HepG2 (cell line): Measurements from ENCODE around the gene ARHGAP12. TPM values are rescaled to one million over a fixed set of nuclear protein-coding genes. Genes with fewer than 3 reads are reported as not detected.

Source experiments
- ATAC-seq: fragments of 200-7000 bp; cut with Tn5 transposase; 3 replicates; pipeline ENCODE4 v1.9.1; 2020; ENCODE audit warnings: mild to moderate bottlenecking, moderate library complexity
- BruUV-seq: library from RNA; stranded (reverse); fragments of 400-500 nt; replicated peaks from 2 replicates; lab custom pipeline; 2021; lab: Mats Ljungman, UMichigan
- CTCF ChIA-PET: fragments of 300-600 bp; formaldehyde crosslinking; extraction: SDS; loops from one replicate; lab custom pipeline; 2021; ENCODE audit warnings: low total read pairs, inconsistent platforms, low intra/inter-chr PET ratio; lab: Yijun Ruan, JAX
- POLR2A ChIA-PET: fragments of 350-600 bp; sonication (Branson Sonifier 250); formaldehyde crosslinking; loops from one replicate; lab custom pipeline; 2020; ENCODE audit warnings: antibody characterized with exemption, inconsistent platforms; lab: Yijun Ruan, JAX
- DNase-seq: peaks from one replicate; pipeline ENCODE4 v3.0.0-alpha.2; 2015; ENCODE audit warnings: low spot score
- FAIRE-seq: peaks from 3 replicates; lab custom pipeline; 2011; peaks lifted over from hg19 to GRCh38; lab: Jason Lieb, UNC
- H2AFZ ChIP-seq: one replicate; pipeline ENCODE4 v1.6.1; 2011; ENCODE audit warnings: low read length, inconsistent platforms
- H3K27ac ChIP-seq: fragments of 300-600 bp; 3 replicates; pipeline ENCODE4 v1.8.0; 2011; ENCODE audit warnings: mixed run types, mild to moderate bottlenecking, mixed read lengths, low read length, inconsistent platforms; ENCODE audit not compliant: insufficient read depth; ENCODE audit errors: extremely low read length
- H3K27me3 ChIP-seq, 2 experiments: fragments of 200-600 bp in 1 of 2; 2 replicates in 1 of 2; 3 replicates in 1 of 2; pipeline versions ENCODE4 v1.6.0 to v1.8.0; 2011; ENCODE audit warnings: low read length in 2 of 2, mild to moderate bottlenecking in 2 of 2, moderate library complexity in 2 of 2, inconsistent platforms in 1 of 2; ENCODE audit not compliant: insufficient read depth in 2 of 2, control insufficient read depth in 1 of 2
- H3K36me3 ChIP-seq, 2 experiments: fragments of 200-600 bp in 1 of 2; replicated peaks in 1 of 2; 2 replicates in 1 of 2; 3 replicates in 1 of 2; pipeline versions ENCODE4 v1.5.1 to v1.8.0; 2011; ENCODE audit warnings: low read length in 2 of 2, inconsistent platforms in 1 of 2; ENCODE audit not compliant: insufficient read depth in 2 of 2, control insufficient read depth in 1 of 2
- H3K4me1 ChIP-seq: 2 replicates; pipeline ENCODE4 v1.5.1; 2012; ENCODE audit warnings: low read length, inconsistent platforms; ENCODE audit not compliant: insufficient read depth
- H3K4me2 ChIP-seq: 2 replicates; pipeline ENCODE4 v1.6.0; 2011; ENCODE audit warnings: low read depth, low read length, inconsistent platforms
- H3K4me3 ChIP-seq, 3 experiments: fragments of 200-600 bp in 1 of 3; sonication (generic), shearing (Covaris generic) in 1 of 3; replicated peaks in 1 of 3; 2 replicates each; pipeline ENCODE4 v1.5.1; 2011 to 2016; ENCODE audit warnings: low read length in 3 of 3, inconsistent platforms in 2 of 3, low read depth in 2 of 3, mild to moderate bottlenecking in 2 of 3, control low read depth in 1 of 3, mixed read lengths in 1 of 3; ENCODE audit not compliant: insufficient read depth in 1 of 3
- H3K79me2 ChIP-seq: one replicate; pipeline ENCODE4 v1.6.1; 2011; ENCODE audit warnings: low read length, inconsistent platforms; ENCODE audit not compliant: insufficient read depth
- H3K9ac ChIP-seq: 2 replicates; pipeline ENCODE4 v1.6.0; 2011; ENCODE audit warnings: mild to moderate bottlenecking, low read depth, low read length, inconsistent platforms; ENCODE audit not compliant: insufficient read depth
- H3K9me3 ChIP-seq: 2 replicates; pipeline ENCODE4 v1.5.1; 2012; ENCODE audit warnings: mild to moderate bottlenecking, low read length
- H4K20me1 ChIP-seq: 2 replicates; pipeline ENCODE4 v1.6.0; 2011; ENCODE audit warnings: inconsistent platforms, mild to moderate bottlenecking, low read length, moderate library complexity; ENCODE audit not compliant: insufficient read depth
- CAMTA2 ChIP-seq: sonication (generic); formaldehyde crosslinking; IDR thresholded peaks from 2 replicates; pipeline ENCODE4 v1.4.0; 2020; ENCODE audit warnings: mild to moderate bottlenecking, missing genetic modification reagents, borderline replicate concordance
- EP300 ChIP-seq, 3 experiments: sonication (generic) in 1 of 3; formaldehyde crosslinking in 1 of 3; IDR thresholded peaks; 2 replicates each; pipeline versions ENCODE4 v1.5.1 to v1.6.1; 2011 to 2020; ENCODE audit warnings: low read depth in 2 of 3, low read length in 2 of 3, borderline replicate concordance in 1 of 3, improper control_type of control experiment in 1 of 3, mild to moderate bottlenecking in 1 of 3, missing genetic modification reagents in 1 of 3, moderate library complexity in 1 of 3
- MXD3 ChIP-seq: IDR thresholded peaks from 2 replicates; pipeline ENCODE4 v1.6.1; 2016; ENCODE audit warnings: mild to moderate bottlenecking, missing biosample characterization, missing genetic modification reagents
- SIX1 ChIP-seq: sonication (generic); formaldehyde crosslinking; IDR thresholded peaks from 2 replicates; pipeline ENCODE4 v1.4.0; 2020; ENCODE audit warnings: missing genetic modification reagents, borderline replicate concordance
- ZBTB26 ChIP-seq: IDR thresholded peaks from 2 replicates; pipeline ENCODE4 v1.6.1; 2016; ENCODE audit warnings: missing compliant biosample characterization, missing genetic modification reagents, borderline replicate concordance
- ZNF292 ChIP-seq: sonication (generic); formaldehyde crosslinking; IDR thresholded peaks from 2 replicates; pipeline ENCODE4 v1.8.1; 2022; ENCODE audit warnings: mild to moderate bottlenecking, low read depth, missing genetic modification reagents, borderline replicate concordance
- WGBS: methylation state at CpG from one replicate; pipeline ENCODE4 v1.1.6; 2017; ENCODE audit warnings: low lambda C conversion rate; 5-methylcytosine and 5-hydroxymethylcytosine counted together
- in situ Hi-C: cut with HindIII; loops from 2 replicates; pipeline ENCODE4 v1.10.0; 2017; ENCODE audit warnings: low pct_unique_long_range_greater_than_20kb; ENCODE audit not compliant: extremely low pct_ligation_motif_present
- intact Hi-C: fragments of 100-400 bp; cut with micrococcal nuclease; formaldehyde crosslinking; loops from one replicate; pipeline ENCODE4 v1.10.0; 2022; ENCODE audit not compliant: unreplicated experiment
- polyA plus RNA-seq, 8 experiments: library from polyadenylated mRNA; depleted of rRNA in 3 of 8; stranded (reverse) in 7 of 8; unstranded in 1 of 8; fragments of >200 nt; fragmentation: Illumina TruSeq in 4 of 8; extraction: Trizol in 4 of 8; gene quantifications; 2 replicates each; pipeline versions ENCODE4 v1.2.1 to v1.2.3, GENCODE V29; 2011 to 2016; ENCODE audit warnings: low read depth in 4 of 8, missing spikeins in 1 of 8, mixed read lengths in 1 of 8; ENCODE audit not compliant: insufficient read depth in 1 of 8
- total RNA-seq, 5 experiments: library from RNA; depleted of rRNA; stranded (reverse); fragments of >200 nt; fragmentation: Illumina TruSeq; extraction: Trizol; gene quantifications; 2 replicates each; pipeline ENCODE4 v1.2.3, GENCODE V29; 2016; ENCODE audit warnings: low read depth in 1 of 5

ARHGAP12 gene
- total and polyA plus RNA-seq, 2 of the 13 experiments (the other 11 are each of a cell fraction or from before 2014, with no cell fraction given) = 25.0 to 54.6 TPM

GRCh38 chr10:31819391-31819820 is 109.2 kb downstream of the ARHGAP12 start:
- no peaks in the 10 kb centered on the region for H3K9me3 ChIP-seq
- H3K4me3 ChIP-seq = no peak overlapping the region
- H3K4me2 ChIP-seq = no peak overlapping the region
- H3K27ac ChIP-seq = no peak overlapping the region
- no peak overlapping the region for H2AFZ ChIP-seq
- no peaks in the 10 kb centered on the region for H3K27me3 ChIP-seq
- peaks cover 3 to 41% of the 10 kb centered on the region in 2 experiments for H3K36me3 ChIP-seq
- intact Hi-C loops (no loop called here), in situ Hi-C loops (no loop called here)
- POLR2A ChIA-PET = no interaction called here
- no TSS peak for BruUV-seq
- no peak for TF ChIP-seq MXD3 (CRISPR knock-in tag)
- no peak for TF ChIP-seq SIX1 (CRISPR knock-in tag)
- no peak for TF ChIP-seq EP300 (IDR thresholded peaks at IDR 0.05; ENCODE audit: low read depth in 2 of 2, low read length in 2 of 2)
- TF ChIP-seq EP300 (CRISPR knock-in tag; IDR thresholded peaks at IDR 0.05; ENCODE audit: borderline replicate concordance) = no peak
- no peak for TF ChIP-seq ZBTB26 (CRISPR knock-in tag)
- no peak for TF ChIP-seq CAMTA2 (CRISPR knock-in tag)
- no peak for TF ChIP-seq ZNF292
- no peaks in the 10 kb centered on the region for H3K79me2 ChIP-seq
- H4K20me1 ChIP-seq = no peaks in the 10 kb centered on the region
- H3K9ac ChIP-seq = no peak overlapping the region
- DNase-seq (no peak), FAIRE-seq (no peak), ATAC-seq (no peak; the same call in 2 of the 3 replicates)
- WGBS = 97% methylated on average over 3 of the region's 3 CpGs
- no peaks in the 10 kb centered on the region for H3K4me1 ChIP-seq
- CTCF ChIA-PET = no interaction called here
